ENCODE data around the gene EGFR.

The EGFR gene

GRCh38 chr7:55056068-55056467, 37.3 kb downstream of the EGFR start:
- H3K4me3 ChIP-seq: no peak overlapping the region
- peak overlapping the region in 12 of 21 experiments; percentile 3 to 89 (median 26) for H3K27ac ChIP-seq

GRCh38 chr7:55056577-55057480, 38.0 kb downstream of the EGFR start:
- Histone ChIP-seq H3K27ac (peak overlapping the region in 18 of 21 experiments; percentile 16 to 89 (median 56)), H3K4me3 (no peak overlapping the region)

GRCh38 chr7:55058314-55058713, 39.5 kb downstream of the EGFR start:
- H3K4me3 ChIP-seq: no peak overlapping the region
- H3K27ac ChIP-seq: no peak overlapping the region

- H3K4me3 ChIP-seq: no peak overlapping the region
- peak overlapping the region in 2 of 21 experiments; percentile 1 to 7 for H3K27ac ChIP-seq
Observed at GRCh38 chr7:55059021-55059420, 40.2 kb downstream of the EGFR start.

GRCh38 chr7:55060085-55060484, 41.3 kb downstream of the EGFR start:
- H3K27ac ChIP-seq: peak overlapping the region in 1 of 21 experiments; percentile 54
- no peak overlapping the region for H3K4me3 ChIP-seq

GRCh38 chr7:55060636-55061022, 41.8 kb downstream of the EGFR start:
- Histone ChIP-seq H3K4me3 (no peak overlapping the region), H3K27ac (peak overlapping the region in 6 of 21 experiments; percentile 9 to 60 (median 48))

- Histone ChIP-seq H3K4me3 (no peak overlapping the region), H3K27ac (peak overlapping the region in 8 of 21 experiments; percentile 1 to 59 (median 40))
Observed at GRCh38 chr7:55061726-55062499, 43.1 kb downstream of the EGFR start.

GRCh38 chr7:55063061-55063460, 44.2 kb downstream of the EGFR start:
- H3K4me3 ChIP-seq: no peak overlapping the region
- peak overlapping the region in 3 of 21 experiments; percentile 11 to 30 (median 28) for H3K27ac ChIP-seq

GRCh38 chr7:55063633-55064032, 44.8 kb downstream of the EGFR start:
- Histone ChIP-seq H3K4me3 (no peak overlapping the region), H3K27ac (peak overlapping the region in 2 of 21 experiments; percentile 28 to 30)

- no peak overlapping the region for H3K4me3 ChIP-seq
- H3K27ac ChIP-seq: peak overlapping the region in 20 of 21 experiments; percentile 2 to 90 (median 66)
Observed at GRCh38 chr7:55065079-55065478, 46.3 kb downstream of the EGFR start.

- H3K27ac ChIP-seq: peak overlapping the region in 20 of 21 experiments; percentile 6 to 90 (median 66)
- no peak overlapping the region for H3K4me3 ChIP-seq
Observed at GRCh38 chr7:55065511-55066229, 46.9 kb downstream of the EGFR start.

GRCh38 chr7:55066524-55066923, 47.7 kb downstream of the EGFR start:
- Histone ChIP-seq H3K4me3 (no peak overlapping the region), H3K27ac (peak overlapping the region in 16 of 21 experiments; percentile 9 to 90 (median 69))

- no peak overlapping the region for H3K4me3 ChIP-seq
- H3K27ac ChIP-seq: peak overlapping the region in 7 of 21 experiments; percentile 68 to 90 (median 71)
Observed at GRCh38 chr7:55066938-55067337, 48.1 kb downstream of the EGFR start.

GRCh38 chr7:55067748-55068147, 48.9 kb downstream of the EGFR start:
- H3K4me3 ChIP-seq: no peak overlapping the region
- H3K27ac ChIP-seq: no peak overlapping the region

- H3K27ac ChIP-seq: no peak overlapping the region
- H3K4me3 ChIP-seq: no peak overlapping the region
Observed at GRCh38 chr7:55069271-55069792, 50.5 kb downstream of the EGFR start.

GRCh38 chr7:55070271-55070743, 51.5 kb downstream of the EGFR start:
- no peak overlapping the region for H3K4me3 ChIP-seq
- peak overlapping the region in 3 of 21 experiments; percentile 33 to 62 (median 39) for H3K27ac ChIP-seq

- H3K27ac ChIP-seq: peak overlapping the region in 5 of 21 experiments; percentile 3 to 62 (median 39)
- H3K4me3 ChIP-seq: no peak overlapping the region
Observed at GRCh38 chr7:55070854-55071253, 52.0 kb downstream of the EGFR start.

- peak overlapping the region in 5 of 21 experiments; percentile 3 to 62 (median 41) for H3K27ac ChIP-seq
- H3K4me3 ChIP-seq: no peak overlapping the region
Observed at GRCh38 chr7:55071411-55072175, 52.8 kb downstream of the EGFR start.

GRCh38 chr7:55072251-55072650, 53.4 kb downstream of the EGFR start:
- Histone ChIP-seq H3K27ac (peak overlapping the region in 2 of 21 experiments; percentile 55 to 66), H3K4me3 (no peak overlapping the region)

All from skin epidermis (tissue), 12 donors.